Trophoblast cell (in vitro differentiated cells and primary cell): Measurements from ENCODE around the gene OTOF.

Experiments
- DNase-seq, 2 donors: peaks; one replicate each; pipeline ENCODE4 v3.0.0-alpha.2; 2016
- H2AFZ ChIP-seq: 2 replicates; pipeline ENCODE4 v1.6.1; 2013; ENCODE audit warnings: low read length, moderate library complexity, mild to moderate bottlenecking; ENCODE audit not compliant: insufficient read depth, poor library complexity
- H2AK5ac ChIP-seq: 2 replicates; pipeline ENCODE4 v1.6.1; 2013; ENCODE audit warnings: mild to moderate bottlenecking, low read length
- H2BK120ac ChIP-seq: 2 replicates; pipeline ENCODE4 v1.6.1; 2013; ENCODE audit warnings: low read length, mild to moderate bottlenecking, moderate library complexity; ENCODE audit not compliant: insufficient read depth, poor library complexity
- H2BK12ac ChIP-seq: 2 replicates; pipeline ENCODE4 v1.6.1; 2013; ENCODE audit warnings: mild to moderate bottlenecking, low read length, moderate library complexity
- H2BK5ac ChIP-seq: 2 replicates; pipeline ENCODE4 v1.6.1; 2013; ENCODE audit warnings: low read length, low read depth, moderate library complexity, mild to moderate bottlenecking; ENCODE audit not compliant: poor library complexity
- H3K14ac ChIP-seq: 2 replicates; pipeline ENCODE4 v1.6.1; 2013; ENCODE audit warnings: mild to moderate bottlenecking, low read length
- H3K18ac ChIP-seq: 2 replicates; pipeline ENCODE4 v1.6.1; 2013; ENCODE audit warnings: mild to moderate bottlenecking, low read length
- H3K23ac ChIP-seq: 2 replicates; pipeline ENCODE4 v1.6.1; 2013; ENCODE audit warnings: low read length
- H3K27ac ChIP-seq: 2 replicates; pipeline ENCODE4 v1.5.1; 2013; ENCODE audit warnings: low read depth, mild to moderate bottlenecking, inconsistent platforms, low read length, moderate library complexity
- H3K27me3 ChIP-seq: 2 replicates; pipeline ENCODE4 v1.6.1; 2013; ENCODE audit warnings: inconsistent platforms, mild to moderate bottlenecking, low read length, moderate library complexity; ENCODE audit not compliant: insufficient read depth
- H3K36me3 ChIP-seq, 2 experiments: 1 replicate in 1 of 2; 2 replicates in 1 of 2; pipeline ENCODE4 v1.6.1; 2013; ENCODE audit warnings: low read length in 2 of 2, mild to moderate bottlenecking in 2 of 2, moderate library complexity in 1 of 2; ENCODE audit not compliant: insufficient read depth in 2 of 2, control insufficient read depth in 1 of 2
- H3K4ac ChIP-seq: 2 replicates; pipeline ENCODE4 v1.6.1; 2013; ENCODE audit warnings: low read depth, mild to moderate bottlenecking, low read length, moderate library complexity
- H3K4me1 ChIP-seq, 2 experiments: 1 replicate in 1 of 2; 2 replicates in 1 of 2; pipeline ENCODE4 v1.6.1; 2013; ENCODE audit warnings: low read length in 2 of 2, mild to moderate bottlenecking in 2 of 2, moderate library complexity in 1 of 2; ENCODE audit not compliant: insufficient read depth in 2 of 2, control insufficient read depth in 1 of 2
- H3K4me2 ChIP-seq: 2 replicates; pipeline ENCODE4 v1.6.1; 2013; ENCODE audit warnings: inconsistent platforms, mild to moderate bottlenecking, low read length, moderate library complexity
- H3K4me3 ChIP-seq: 2 replicates; pipeline ENCODE4 v1.5.1; 2013; ENCODE audit warnings: mild to moderate bottlenecking, low read depth, low read length, inconsistent platforms
- H3K79me1 ChIP-seq: one replicate; pipeline ENCODE4 v1.6.1; 2013; ENCODE audit warnings: low read length
- H3K79me2 ChIP-seq: 2 replicates; pipeline ENCODE4 v1.6.1; 2013; ENCODE audit warnings: low read length, mild to moderate bottlenecking; ENCODE audit not compliant: control insufficient read depth, insufficient read depth, poor library complexity
- H3K9ac ChIP-seq: 2 replicates; pipeline ENCODE4 v1.6.1; 2013; ENCODE audit warnings: mild to moderate bottlenecking, low read length
- H3K9me3 ChIP-seq: 2 replicates; pipeline ENCODE4 v1.6.1; 2013; ENCODE audit warnings: low read depth, mild to moderate bottlenecking, control low read depth, inconsistent platforms, low read length; ENCODE audit not compliant: insufficient read depth
- H4K12ac ChIP-seq: 2 replicates; pipeline ENCODE4 v1.6.1; 2013; ENCODE audit warnings: low read depth, mild to moderate bottlenecking, low read length, moderate library complexity
- H4K8ac ChIP-seq: 2 replicates; pipeline ENCODE4 v1.6.1; 2013; ENCODE audit warnings: low read depth, mild to moderate bottlenecking, low read length, moderate library complexity
- H4K91ac ChIP-seq: one replicate; pipeline ENCODE4 v1.6.1; 2013; ENCODE audit warnings: low read depth, mild to moderate bottlenecking, low read length, moderate library complexity
- WGBS: extraction: QIAGEN DNeasy Blood & Tissue Kit; methylation state at CpG from one replicate; pipeline ENCODE4 v1.1.7; 2013; ENCODE audit warnings: missing lambda C conversion rate; ENCODE audit not compliant: insufficient read length, insufficient coverage; ENCODE audit errors: extremely low coverage; 5-methylcytosine and 5-hydroxymethylcytosine counted together

Gene OTOF

GRCh38 chr2:26459991-26460612 is 17.8 kb downstream of the OTOF start:
- peak in 1 of 2 donors; percentile 9 for DNase-seq
- Histone ChIP-seq H2BK12ac (no peak overlapping the region), H3K4me2 (no peak overlapping the region), H4K8ac (no peak overlapping the region), H2AK5ac (no peak overlapping the region), H3K27me3 (no peaks in the 10 kb centered on the region), H3K79me2 (no peaks in the 10 kb centered on the region), H2AFZ (no peak overlapping the region), H3K14ac (no peak overlapping the region), H3K18ac (no peak overlapping the region), H3K27ac (no peak overlapping the region), H3K23ac (no peak overlapping the region), H2BK120ac (no peak overlapping the region), H3K4me1 (peaks cover 35 to 39% of the 10 kb centered on the region in 2 experiments), H3K4ac (no peak overlapping the region), H4K91ac (no peak overlapping the region), H2BK5ac (no peak overlapping the region), H3K9me3 (no peaks in the 10 kb centered on the region), H4K12ac (no peak overlapping the region), H3K4me3 (no peak overlapping the region), H3K79me1 (peaks cover 19% of the 10 kb centered on the region), H3K9ac (no peak overlapping the region), H3K36me3 (no peaks in the 10 kb centered on the region)
- WGBS = no CpG with 5 or more reads among the region's 15 CpGs

- H3K14ac ChIP-seq = no peak overlapping the region
- no peak overlapping the region for H2BK5ac ChIP-seq
- no peaks in the 10 kb centered on the region for H3K9me3 ChIP-seq
- no peak overlapping the region for H2BK12ac ChIP-seq
- no peak overlapping the region for H2AK5ac ChIP-seq
- H3K23ac ChIP-seq = no peak overlapping the region
- H3K27me3 ChIP-seq = no peaks in the 10 kb centered on the region
- no peak for DNase-seq
- H2AFZ ChIP-seq = no peak overlapping the region
- H3K4ac ChIP-seq = no peak overlapping the region
- no peak overlapping the region for H4K8ac ChIP-seq
- no peak overlapping the region for H3K18ac ChIP-seq
- no CpG with 5 or more reads among the region's 14 CpGs for WGBS
- no peak overlapping the region for H3K9ac ChIP-seq
- H3K36me3 ChIP-seq = no peaks in the 10 kb centered on the region
- no peaks in the 10 kb centered on the region for H3K79me2 ChIP-seq
- H3K4me2 ChIP-seq = no peak overlapping the region
- no peak overlapping the region for H4K91ac ChIP-seq
- no peak overlapping the region for H2BK120ac ChIP-seq
- H4K12ac ChIP-seq = no peak overlapping the region
- peaks cover 29 to 33% of the 10 kb centered on the region in 2 experiments for H3K4me1 ChIP-seq
- H3K4me3 ChIP-seq = no peak overlapping the region
- H3K79me1 ChIP-seq = peaks cover 13% of the 10 kb centered on the region
- H3K27ac ChIP-seq = no peak overlapping the region
These were observed 19.4 kb downstream of the OTOF start for GRCh38 chr2:26458365-26459042.

GRCh38 chr2:26457695-26458364 is 20.1 kb downstream of the OTOF start:
- peak overlapping the region; percentile 13 for H2BK12ac ChIP-seq
- no peaks in the 10 kb centered on the region for H3K9me3 ChIP-seq
- H3K27ac ChIP-seq = no peak overlapping the region
- H2AFZ ChIP-seq = no peak overlapping the region
- H3K4ac ChIP-seq = no peak overlapping the region
- H3K79me1 ChIP-seq = peaks cover 7% of the 10 kb centered on the region
- no peak overlapping the region for H3K9ac ChIP-seq
- peak overlapping the region; percentile 34 for H3K18ac ChIP-seq
- no peak for DNase-seq
- H3K23ac ChIP-seq = no peak overlapping the region
- no peak overlapping the region for H4K12ac ChIP-seq
- H3K14ac ChIP-seq = peak overlapping the region; percentile 44
- H4K91ac ChIP-seq = peak overlapping the region; percentile 40
- peak overlapping the region; percentile 58 for H2AK5ac ChIP-seq
- no peaks in the 10 kb centered on the region for H3K27me3 ChIP-seq
- no peak overlapping the region for H3K4me2 ChIP-seq
- no peak overlapping the region for H2BK5ac ChIP-seq
- H4K8ac ChIP-seq = no peak overlapping the region
- WGBS = no CpG with 5 or more reads among the region's 19 CpGs
- H3K79me2 ChIP-seq = no peaks in the 10 kb centered on the region
- no peak overlapping the region for H3K4me3 ChIP-seq
- H2BK120ac ChIP-seq = peak overlapping the region; percentile 18
- no peaks in the 10 kb centered on the region for H3K36me3 ChIP-seq
- H3K4me1 ChIP-seq = peaks cover 24 to 27% of the 10 kb centered on the region in 2 experiments

GRCh38 chr2:26457251-26457666 is 20.7 kb downstream of the OTOF start:
- Histone ChIP-seq H2AFZ (no peak overlapping the region), H2AK5ac (no peak overlapping the region), H3K18ac (no peak overlapping the region), H3K23ac (no peak overlapping the region), H4K12ac (no peak overlapping the region), H3K79me1 (peaks cover 7% of the 10 kb centered on the region), H4K8ac (no peak overlapping the region), H3K14ac (no peak overlapping the region), H4K91ac (peak overlapping the region; percentile 80), H3K36me3 (no peaks in the 10 kb centered on the region), H3K4me3 (no peak overlapping the region), H2BK12ac (no peak overlapping the region), H2BK120ac (peak overlapping the region; percentile 18), H3K4me2 (no peak overlapping the region), H3K79me2 (no peaks in the 10 kb centered on the region), H3K27ac (peak overlapping the region; percentile 67), H3K4ac (no peak overlapping the region), H3K4me1 (peaks cover 22 to 23% of the 10 kb centered on the region in 2 experiments), H2BK5ac (no peak overlapping the region), H3K9me3 (no peaks in the 10 kb centered on the region), H3K9ac (no peak overlapping the region), H3K27me3 (no peaks in the 10 kb centered on the region)
- WGBS = no CpG with 5 or more reads among the region's 11 CpGs
- DNase-seq = no peak
